GM19467 (cell line): ENCODE results near the gene PRKD1.
"Not testable (repeated sequence)": the region's sequence is repeated elsewhere in the genome, so short reads cannot be mapped to it uniquely, and the experiment has no call there.

Experiments used
- ATAC-seq: cut with Tn5 transposase; IDR thresholded peaks from one replicate; pipeline ENCODE4 v1.9.1; 2021; ENCODE audit warnings: mild to moderate bottlenecking, moderate library complexity; ENCODE audit not compliant: unreplicated experiment

PRKD1 gene

GRCh38 chr14:29839691-29840090, 88.0 kb downstream of the PRKD1 start:
- ATAC-seq, result not testable (repeated sequence)

GRCh38 chr14:29838752-29839151, 88.9 kb downstream of the PRKD1 start:
- ATAC-seq, result no peak

- no peak for ATAC-seq
Measured at GRCh38 chr14:29836395-29836794, 91.3 kb downstream of the PRKD1 start.

GRCh38 chr14:29832042-29832441, 95.6 kb downstream of the PRKD1 start:
- ATAC-seq, result no peak

- no peak for ATAC-seq
Measured at GRCh38 chr14:29829851-29830250, 97.8 kb downstream of the PRKD1 start.

GRCh38 chr14:29823816-29824215, 103.8 kb downstream of the PRKD1 start:
- ATAC-seq, result no peak

- ATAC-seq, result no peak
Measured at GRCh38 chr14:29822430-29822709, 105.3 kb downstream of the PRKD1 start.

GRCh38 chr14:29821661-29822429, 105.8 kb downstream of the PRKD1 start:
- no peak for ATAC-seq

GRCh38 chr14:29821242-29821641, 106.4 kb downstream of the PRKD1 start:
- no peak for ATAC-seq

- no peak for ATAC-seq
Measured at GRCh38 chr14:29820785-29821184, 106.9 kb downstream of the PRKD1 start.

GRCh38 chr14:29817767-29818405, 109.8 kb downstream of the PRKD1 start:
- no peak for ATAC-seq

- ATAC-seq, result no peak
Measured at GRCh38 chr14:29815016-29815674, 112.5 kb downstream of the PRKD1 start.

GRCh38 chr14:29814156-29815015, 113.3 kb downstream of the PRKD1 start:
- no peak for ATAC-seq

- ATAC-seq, result no peak
Measured at GRCh38 chr14:29810682-29811081, 117.0 kb downstream of the PRKD1 start.

- ATAC-seq, result no peak
Measured at GRCh38 chr14:29810064-29810463, 117.6 kb downstream of the PRKD1 start.

GRCh38 chr14:29806124-29806517, 121.5 kb downstream of the PRKD1 start:
- ATAC-seq, result no peak

GRCh38 chr14:29805415-29806123, 122.1 kb downstream of the PRKD1 start:
- ATAC-seq, result no peak

- no peak for ATAC-seq
Measured at GRCh38 chr14:29804481-29805266, 123.0 kb downstream of the PRKD1 start.

GRCh38 chr14:29803045-29803444, 124.6 kb downstream of the PRKD1 start:
- no peak for ATAC-seq

- no peak for ATAC-seq
Measured at GRCh38 chr14:29802211-29802610, 125.4 kb downstream of the PRKD1 start.
